HG03095 (cell line): ENCODE measurements around the gene ZMYND15.

Source experiments
- ATAC-seq: cut with Tn5 transposase; IDR thresholded peaks from one replicate; pipeline ENCODE4 v1.9.1; 2021; ENCODE audit warnings: moderate library complexity; ENCODE audit not compliant: unreplicated experiment

The ZMYND15 gene

GRCh38 chr17:4785311-4786105 is 45.9 kb downstream of the ZMYND15 start:
- no peak for ATAC-seq

- no peak for ATAC-seq
Observed at GRCh38 chr17:4786106-4786511, 46.5 kb downstream of the ZMYND15 start, which contains the start of gene VMO1. Gene VMO1 (minus strand): TSS chr17:4786364. CDS start chr17:4786352, 12 bp downstream.

GRCh38 chr17:4786516-4786915 is 46.9 kb downstream of the ZMYND15 start:
- no peak for ATAC-seq

- ATAC-seq: no peak
Observed at GRCh38 chr17:4788159-4788806, 48.6 kb downstream of the ZMYND15 start.

- no peak for ATAC-seq
Observed at GRCh38 chr17:4788807-4789700, 49.4 kb downstream of the ZMYND15 start, which contains the start of gene GLTPD2. Gene GLTPD2 (plus strand): TSS chr17:4788964. CDS start chr17:4789012, 48 bp downstream.

GRCh38 chr17:4789701-4789950 is 50.0 kb downstream of the ZMYND15 start:
- no peak for ATAC-seq

- ATAC-seq: peak; percentile 82
Observed at GRCh38 chr17:4789951-4790704, 50.5 kb downstream of the ZMYND15 start.

- ATAC-seq: no peak
Observed at GRCh38 chr17:4790705-4791088, 51.1 kb downstream of the ZMYND15 start.

- no peak for ATAC-seq
Observed at GRCh38 chr17:4795168-4795567, 55.5 kb downstream of the ZMYND15 start.
